Measurements from ENCODE around the gene STK17B. TPM values are rescaled to one million over a fixed set of nuclear protein-coding genes. Genes with fewer than 3 reads are reported as not detected.

Gene STK17B
- total RNA-seq, 3 donors from 2014 or later: 51.7 to 85.8 (median 57.7) TPM

GRCh38 chr2:196177124-196177523, 5.7 kb upstream of the STK17B start:
- peak overlapping the region in 1 of 2 donors; percentile 19 for H3K27ac ChIP-seq
- no peak for TF ChIP-seq CTCF (IDR thresholded peaks at IDR 0.05)
- intact Hi-C loops (cut with DNase I; ENCODE audit: low total_unique reads): no loop called here

GRCh38 chr2:196176142-196176738, 4.9 kb upstream of the STK17B start:
- Histone ChIP-seq H3K4me1 (no peaks in the 10 kb centered on the region), H3K9me3 (no peaks in the 10 kb centered on the region), H3K4me3 (no peak overlapping the region), H3K27ac (no peak overlapping the region), H3K36me3 (no peaks in the 10 kb centered on the region), H3K27me3 (no peaks in the 10 kb centered on the region)
- TF ChIP-seq POLR2A (IDR thresholded peaks at IDR 0.05) (no peak), POLR2AphosphoS5 (IDR thresholded peaks at IDR 0.05) (no peak), CTCF (IDR thresholded peaks at IDR 0.05) (no peak)
- intact Hi-C loops (cut with DNase I; ENCODE audit: low total_unique reads): no loop called here
- no peak for DNase-seq (ENCODE audit: low spot score in 2 of 2)

More at GRCh38 chr2:196177124-196177523, 5.7 kb upstream of the STK17B start:
- Histone ChIP-seq H3K27me3 (no peaks in the 10 kb centered on the region), H3K4me1 (no peaks in the 10 kb centered on the region), H3K36me3 (no peaks in the 10 kb centered on the region), H3K9me3 (no peaks in the 10 kb centered on the region), H3K4me3 (no peak overlapping the region)
- DNase-seq (ENCODE audit: low spot score in 2 of 2): no peak

GRCh38 chr2:196174404-196174803, 3.0 kb upstream of the STK17B start:
- Histone ChIP-seq H3K36me3 (no peaks in the 10 kb centered on the region), H3K27me3 (no peaks in the 10 kb centered on the region), H3K4me1 (no peaks in the 10 kb centered on the region), H3K27ac (no peak overlapping the region), H3K9me3 (no peaks in the 10 kb centered on the region), H3K4me3 (no peak overlapping the region)
- intact Hi-C loops (cut with DNase I; ENCODE audit: low total_unique reads): no loop called here
- TF ChIP-seq POLR2A (IDR thresholded peaks at IDR 0.05) (no peak), CTCF (IDR thresholded peaks at IDR 0.05) (no peak), POLR2AphosphoS5 (IDR thresholded peaks at IDR 0.05) (no peak)
- DNase-seq (ENCODE audit: low spot score in 2 of 2): no peak

GRCh38 chr2:196173505-196173904, 2.1 kb upstream of the STK17B start:
- no peaks in the 10 kb centered on the region for H3K27me3 ChIP-seq
- H3K36me3 ChIP-seq: no peaks in the 10 kb centered on the region
- H3K27ac ChIP-seq: no peak overlapping the region
- no peaks in the 10 kb centered on the region for H3K9me3 ChIP-seq
- intact Hi-C loops (cut with DNase I; ENCODE audit: low total_unique reads): no loop called here
- no peaks in the 10 kb centered on the region for H3K4me1 ChIP-seq
- no peak for DNase-seq (ENCODE audit: low spot score in 2 of 2)
- H3K4me3 ChIP-seq: no peak overlapping the region
- TF ChIP-seq CTCF (IDR thresholded peaks at IDR 0.05): no peak
- no peak for TF ChIP-seq POLR2AphosphoS5 (IDR thresholded peaks at IDR 0.05)
- TF ChIP-seq POLR2A (IDR thresholded peaks at IDR 0.05): no peak

GRCh38 chr2:196172951-196173350, 1.6 kb upstream of the STK17B start:
- DNase-seq (ENCODE audit: low spot score in 2 of 2): no peak
- H3K27me3 ChIP-seq: no peaks in the 10 kb centered on the region
- no peaks in the 10 kb centered on the region for H3K36me3 ChIP-seq
- TF ChIP-seq POLR2AphosphoS5 (IDR thresholded peaks at IDR 0.05): no peak
- TF ChIP-seq CTCF (IDR thresholded peaks at IDR 0.05): no peak
- TF ChIP-seq POLR2A (IDR thresholded peaks at IDR 0.05): no peak
- H3K9me3 ChIP-seq: no peaks in the 10 kb centered on the region
- intact Hi-C loops (cut with DNase I; ENCODE audit: low total_unique reads): no loop called here
- H3K27ac ChIP-seq: no peak overlapping the region
- H3K4me1 ChIP-seq: no peaks in the 10 kb centered on the region
- H3K4me3 ChIP-seq: no peak overlapping the region
